ENCODE results near the gene GOLGA7B. TPM values are rescaled to one million over a fixed set of nuclear protein-coding genes. Genes with fewer than 3 reads are reported as not detected.

The GOLGA7B gene
- total RNA-seq, 4 donors from 2014 or later, result 0.14 to 0.16 TPM; not detected in 2

GRCh38 chr10:97849103-97849686 lies 448 bp upstream of the GOLGA7B start:
- Histone ChIP-seq H3K4me3 (peak overlapping the region in 3 of 4 donors; percentile 62 to 73 (median 68)), H3K9me3 (no peaks in the 10 kb centered on the region), H3K36me3 (no peaks in the 10 kb centered on the region), H3K4me1 (peaks cover 0 to 15% (median 10%) of the 10 kb centered on the region in 4 donors), H3K27ac (peak overlapping the region in 1 of 4 donors; percentile 12), H3K27me3 (peaks cover 59% of the 10 kb centered on the region)
- TF ChIP-seq POLR2A (IDR thresholded peaks at IDR 0.05), result no peak
- TF ChIP-seq POLR2AphosphoS5 (IDR thresholded peaks at IDR 0.05), result no peak
- TF ChIP-seq EP300 (IDR thresholded peaks at IDR 0.05; ENCODE audit: low read depth), result no peak
- TF ChIP-seq CTCF (IDR thresholded peaks at IDR 0.05), result no peak
- in situ Hi-C loops (cut with MboI; ENCODE audit: low pct_ligation_motif_present in 1 of 4, low pct_unique_long_range_greater_than_20kb in 1 of 4, low sequenced_read_pairs in 3 of 4), result no loop called here
- 5% methylated on average over 9 to 16 of the region's 16 CpGs for WGBS, 2 donors (ENCODE audit: low coverage in 1 of 2)
- intact Hi-C loops (cut with DNase I; ENCODE audit: low total_unique reads), result no loop called here
- DNase-seq, result peak; percentile 20

- intact Hi-C loops (cut with DNase I; ENCODE audit: low total_unique reads), result no loop called here
- Histone ChIP-seq H3K36me3 (no peaks in the 10 kb centered on the region), H3K27me3 (peaks cover 64% of the 10 kb centered on the region)
Observed at GRCh38 chr10:97850446-97850845, 803 bp downstream of the GOLGA7B start.

GRCh38 chr10:97851341-97852001 lies 1.8 kb downstream of the GOLGA7B start:
- Histone ChIP-seq H3K27ac (no peak overlapping the region), H3K36me3 (no peaks in the 10 kb centered on the region), H3K4me1 (peaks cover 0 to 15% (median 10%) of the 10 kb centered on the region in 4 donors), H3K27me3 (peaks cover 72% of the 10 kb centered on the region), H3K9me3 (no peaks in the 10 kb centered on the region), H3K4me3 (no peak overlapping the region)
- no peak for DNase-seq
- TF ChIP-seq POLR2A (IDR thresholded peaks at IDR 0.05) (no peak), CTCF (IDR thresholded peaks at IDR 0.05) (no peak), POLR2AphosphoS5 (IDR thresholded peaks at IDR 0.05) (no peak), EP300 (IDR thresholded peaks at IDR 0.05; ENCODE audit: low read depth) (no peak)
- in situ Hi-C loops (cut with MboI; ENCODE audit: low pct_ligation_motif_present in 1 of 4, low pct_unique_long_range_greater_than_20kb in 1 of 4, low sequenced_read_pairs in 3 of 4) (no loop called here), intact Hi-C loops (cut with DNase I; ENCODE audit: low total_unique reads) (no loop called here)
- 84 to 85% methylated on average over 4 to 7 of the region's 7 CpGs for WGBS, 2 donors (ENCODE audit: low coverage in 1 of 2)

More at GRCh38 chr10:97850446-97850845, 803 bp downstream of the GOLGA7B start:
- no peak for DNase-seq
- H3K4me3 ChIP-seq, result peak overlapping the region in 3 of 4 donors; percentile 62 to 73 (median 68)
- H3K27ac ChIP-seq, result no peak overlapping the region
- peaks cover 0 to 15% (median 10%) of the 10 kb centered on the region in 4 donors for H3K4me1 ChIP-seq
- no peak for TF ChIP-seq EP300 (IDR thresholded peaks at IDR 0.05; ENCODE audit: low read depth)
- TF ChIP-seq POLR2A (IDR thresholded peaks at IDR 0.05), result no peak
- TF ChIP-seq CTCF (IDR thresholded peaks at IDR 0.05), result no peak
- TF ChIP-seq POLR2AphosphoS5 (IDR thresholded peaks at IDR 0.05), result no peak
- in situ Hi-C loops (cut with MboI; ENCODE audit: low pct_ligation_motif_present in 1 of 4, low pct_unique_long_range_greater_than_20kb in 1 of 4, low sequenced_read_pairs in 3 of 4), result no loop called here
- 11 to 24% methylated on average over 11 to 13 of the region's 13 CpGs for WGBS, 2 donors (ENCODE audit: low coverage in 1 of 2)
- no peaks in the 10 kb centered on the region for H3K9me3 ChIP-seq

GRCh38 chr10:97852277-97852676 lies 2.6 kb downstream of the GOLGA7B start:
- Histone ChIP-seq H3K4me3 (no peak overlapping the region), H3K27ac (no peak overlapping the region), H3K4me1 (peaks cover 0 to 15% (median 10%) of the 10 kb centered on the region in 4 donors), H3K9me3 (no peaks in the 10 kb centered on the region), H3K36me3 (no peaks in the 10 kb centered on the region), H3K27me3 (peaks cover 68% of the 10 kb centered on the region)
- in situ Hi-C loops (cut with MboI; ENCODE audit: low pct_ligation_motif_present in 1 of 4, low pct_unique_long_range_greater_than_20kb in 1 of 4, low sequenced_read_pairs in 3 of 4) (no loop called here), intact Hi-C loops (cut with DNase I; ENCODE audit: low total_unique reads) (no loop called here)
- WGBS, 2 donors (ENCODE audit: low coverage in 1 of 2), result 50 to 61% methylated on average over 3 of the region's 3 CpGs
- TF ChIP-seq EP300 (IDR thresholded peaks at IDR 0.05; ENCODE audit: low read depth) (no peak), CTCF (IDR thresholded peaks at IDR 0.05) (no peak), POLR2A (IDR thresholded peaks at IDR 0.05) (no peak), POLR2AphosphoS5 (IDR thresholded peaks at IDR 0.05) (no peak)
- no peak for DNase-seq

All from transverse colon (tissue), 4 donors.